HEK293 (cell line): Measurements from ENCODE around the gene KIAA0753.

Source experiments
- HOXA7 ChIP-seq: sonication (generic); formaldehyde crosslinking; IDR thresholded peaks from 2 replicates; pipeline ENCODE4 v1.8.1; 2022; ENCODE audit warnings: missing genetic modification reagents, borderline replicate concordance
- ZNF184 ChIP-seq: fragments of 450-650 bp; IDR thresholded peaks from 2 replicates; pipeline ENCODE4 v1.5.1; 2018; ENCODE audit warnings: missing biosample characterization, mild to moderate bottlenecking, missing genetic modification characterization
- ZNF670 ChIP-seq: fragments of 450-650 bp; formaldehyde crosslinking; IDR thresholded peaks from 2 replicates; pipeline ENCODE4 v1.5.1; 2016; ENCODE audit warnings: missing biosample characterization, missing genetic modification characterization, low read depth
- ZNF747 ChIP-seq: fragments of 450-650 bp; formaldehyde crosslinking; IDR thresholded peaks from 2 replicates; pipeline ENCODE4 v1.5.1; 2016; ENCODE audit warnings: missing biosample characterization, missing genetic modification characterization
- ZSCAN18 ChIP-seq: fragments of 450-650 bp; formaldehyde crosslinking; IDR thresholded peaks from 2 replicates; pipeline ENCODE4 v1.5.1; 2016; ENCODE audit warnings: missing biosample characterization, missing genetic modification characterization
- TF ChIP-seq, protein P1 (sequence below): fragments of 450-650 bp; formaldehyde crosslinking; IDR thresholded peaks from 2 replicates; pipeline ENCODE4 v1.5.1; 2016; ENCODE audit warnings: missing biosample characterization, missing genetic modification characterization
- TF ChIP-seq, protein P2 (sequence below): fragments of 450-650 bp; formaldehyde crosslinking; IDR thresholded peaks from 2 replicates; pipeline ENCODE4 v1.5.1; 2016; ENCODE audit warnings: missing biosample characterization, missing genetic modification characterization

DNA sequence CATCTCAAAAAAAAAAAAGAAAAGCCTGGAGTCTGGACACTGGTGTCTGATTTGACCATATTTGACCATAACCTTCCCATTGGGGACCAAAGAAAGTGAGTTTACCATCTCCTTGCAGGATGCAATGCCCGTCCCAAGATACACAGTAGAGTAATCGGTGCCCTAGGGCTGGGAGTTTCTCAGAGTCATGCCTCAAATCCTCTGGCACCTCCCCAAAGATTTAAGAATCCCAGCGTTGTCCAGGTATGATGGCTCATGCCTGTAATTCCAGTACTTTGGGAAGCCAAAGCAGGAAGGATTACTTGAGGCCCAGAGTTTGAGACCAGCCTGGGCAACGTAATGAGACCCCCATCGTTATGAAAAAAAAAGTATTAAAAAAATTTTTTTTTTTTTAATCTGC is 89.2 kb downstream of the KIAA0753 start:
- TF ChIP-seq ZNF670 (no peak), ZNF747 (tag by site-specific recombination) (no peak), ZSCAN18 (tag by site-specific recombination) (no peak), ZNF184 (tag by site-specific recombination) (no peak), HOXA7 (CRISPR knock-in tag) (no peak)
- TF ChIP-seq, protein P1, sequence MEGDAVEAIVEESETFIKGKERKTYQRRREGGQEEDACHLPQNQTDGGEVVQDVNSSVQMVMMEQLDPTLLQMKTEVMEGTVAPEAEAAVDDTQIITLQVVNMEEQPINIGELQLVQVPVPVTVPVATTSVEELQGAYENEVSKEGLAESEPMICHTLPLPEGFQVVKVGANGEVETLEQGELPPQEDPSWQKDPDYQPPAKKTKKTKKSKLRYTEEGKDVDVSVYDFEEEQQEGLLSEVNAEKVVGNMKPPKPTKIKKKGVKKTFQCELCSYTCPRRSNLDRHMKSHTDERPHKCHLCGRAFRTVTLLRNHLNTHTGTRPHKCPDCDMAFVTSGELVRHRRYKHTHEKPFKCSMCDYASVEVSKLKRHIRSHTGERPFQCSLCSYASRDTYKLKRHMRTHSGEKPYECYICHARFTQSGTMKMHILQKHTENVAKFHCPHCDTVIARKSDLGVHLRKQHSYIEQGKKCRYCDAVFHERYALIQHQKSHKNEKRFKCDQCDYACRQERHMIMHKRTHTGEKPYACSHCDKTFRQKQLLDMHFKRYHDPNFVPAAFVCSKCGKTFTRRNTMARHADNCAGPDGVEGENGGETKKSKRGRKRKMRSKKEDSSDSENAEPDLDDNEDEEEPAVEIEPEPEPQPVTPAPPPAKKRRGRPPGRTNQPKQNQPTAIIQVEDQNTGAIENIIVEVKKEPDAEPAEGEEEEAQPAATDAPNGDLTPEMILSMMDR (tag by site-specific recombination) = no peak
- TF ChIP-seq, protein P2, sequence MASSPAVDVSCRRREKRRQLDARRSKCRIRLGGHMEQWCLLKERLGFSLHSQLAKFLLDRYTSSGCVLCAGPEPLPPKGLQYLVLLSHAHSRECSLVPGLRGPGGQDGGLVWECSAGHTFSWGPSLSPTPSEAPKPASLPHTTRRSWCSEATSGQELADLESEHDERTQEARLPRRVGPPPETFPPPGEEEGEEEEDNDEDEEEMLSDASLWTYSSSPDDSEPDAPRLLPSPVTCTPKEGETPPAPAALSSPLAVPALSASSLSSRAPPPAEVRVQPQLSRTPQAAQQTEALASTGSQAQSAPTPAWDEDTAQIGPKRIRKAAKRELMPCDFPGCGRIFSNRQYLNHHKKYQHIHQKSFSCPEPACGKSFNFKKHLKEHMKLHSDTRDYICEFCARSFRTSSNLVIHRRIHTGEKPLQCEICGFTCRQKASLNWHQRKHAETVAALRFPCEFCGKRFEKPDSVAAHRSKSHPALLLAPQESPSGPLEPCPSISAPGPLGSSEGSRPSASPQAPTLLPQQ = no peak
